Mesendoderm (in vitro differentiated cells): ENCODE measurements around the gene E4F1.
A peak's percentile ranks its signal among the peaks of the same experiment; 100 is the strongest.
"Not testable (repeated sequence)": the region's sequence is repeated elsewhere in the genome, so short reads cannot be mapped to it uniquely, and the experiment has no call there.

ENCODE experiments used
- DNase-seq: peaks from one replicate; pipeline ENCODE4 v3.0.0; 2013
- H2AK5ac ChIP-seq: 2 replicates; pipeline ENCODE4 v1.6.1; 2013; ENCODE audit warnings: low read length, inconsistent platforms
- H2BK120ac ChIP-seq: 2 replicates; pipeline ENCODE4 v1.6.1; 2013; ENCODE audit warnings: low read depth, mild to moderate bottlenecking, low read length, moderate library complexity, mixed read lengths
- H2BK15ac ChIP-seq: replicated peaks from 2 replicates; pipeline ENCODE4 v1.6.1; 2013; ENCODE audit warnings: low read depth, mild to moderate bottlenecking, moderate library complexity
- H2BK5ac ChIP-seq: 2 replicates; pipeline ENCODE4 v1.6.1; 2013; ENCODE audit warnings: low read length, inconsistent platforms
- H3K18ac ChIP-seq: 2 replicates; pipeline ENCODE4 v1.6.1; 2013; ENCODE audit warnings: mild to moderate bottlenecking, low read length, mixed read lengths
- H3K23ac ChIP-seq: one replicate; pipeline ENCODE4 v1.6.1; 2013; ENCODE audit warnings: low read length
- H3K27ac ChIP-seq: 2 replicates; pipeline ENCODE4 v1.5.1; 2013; ENCODE audit warnings: low read depth, mild to moderate bottlenecking, inconsistent platforms, low read length, moderate library complexity
- H3K27me3 ChIP-seq: 2 replicates; pipeline ENCODE4 v1.6.1; 2013; ENCODE audit warnings: low read length, control low read depth, mild to moderate bottlenecking, inconsistent platforms; ENCODE audit not compliant: insufficient read depth, poor library complexity
- H3K36me3 ChIP-seq: 2 replicates; pipeline ENCODE4 v1.6.1; 2013; ENCODE audit warnings: low read length, inconsistent platforms; ENCODE audit not compliant: control insufficient read depth, insufficient read depth
- H3K4ac ChIP-seq: one replicate; pipeline ENCODE4 v1.6.1; 2013; ENCODE audit warnings: low read depth, mild to moderate bottlenecking, low read length, moderate library complexity
- H3K4me1 ChIP-seq: 2 replicates; pipeline ENCODE4 v1.6.1; 2013; ENCODE audit warnings: low read depth, low read length, inconsistent platforms; ENCODE audit not compliant: control insufficient read depth
- H3K4me2 ChIP-seq: 2 replicates; pipeline ENCODE4 v1.6.1; 2013; ENCODE audit warnings: low read length
- H3K4me3 ChIP-seq: 2 replicates; pipeline ENCODE4 v1.5.1; 2013; ENCODE audit warnings: mild to moderate bottlenecking, low read length
- H3K56ac ChIP-seq: one replicate; pipeline ENCODE4 v1.6.1; 2013; ENCODE audit warnings: low read length
- H3K79me1 ChIP-seq: 2 replicates; pipeline ENCODE4 v1.6.1; 2013; ENCODE audit warnings: low read length, inconsistent platforms
- H3K79me2 ChIP-seq: 2 replicates; pipeline ENCODE4 v1.6.1; 2013; ENCODE audit warnings: mild to moderate bottlenecking, low read length; ENCODE audit not compliant: control insufficient read depth, insufficient read depth
- H3K9ac ChIP-seq: 2 replicates; pipeline ENCODE4 v1.6.1; 2013; ENCODE audit warnings: low read length, inconsistent platforms
- H4K5ac ChIP-seq: one replicate; pipeline ENCODE4 v1.6.1; 2013; ENCODE audit warnings: low read length
- H4K8ac ChIP-seq: one replicate; pipeline ENCODE4 v1.6.1; 2013; ENCODE audit warnings: low read depth, mild to moderate bottlenecking, control low read depth, low read length, moderate library complexity
- WGBS: extraction: QIAGEN DNeasy Blood & Tissue Kit; methylation state at CpG from one replicate; pipeline ENCODE4 v1.1.7; 2013; ENCODE audit warnings: low lambda C conversion rate, missing lambda C conversion rate; ENCODE audit not compliant: insufficient coverage; ENCODE audit errors: extremely low coverage; 5-methylcytosine and 5-hydroxymethylcytosine counted together

Gene E4F1

GRCh38 chr16:2258530-2258929, 35.1 kb downstream of the E4F1 start:
- not testable (repeated sequence) for H3K4ac ChIP-seq, H3K56ac ChIP-seq, H2BK15ac ChIP-seq, H3K4me2 ChIP-seq, DNase-seq, H3K18ac ChIP-seq, H3K27me3 ChIP-seq, H2BK120ac ChIP-seq, H3K9ac ChIP-seq, H3K23ac ChIP-seq, H3K27ac ChIP-seq, H3K4me1 ChIP-seq, H4K8ac ChIP-seq, H2BK5ac ChIP-seq, H3K4me3 ChIP-seq, H4K5ac ChIP-seq, H2AK5ac ChIP-seq
- H3K36me3 ChIP-seq, result peaks cover 28% of the 10 kb centered on the region
- peaks cover 22% of the 10 kb centered on the region for H3K79me1 ChIP-seq
- H3K79me2 ChIP-seq, result peaks cover 22% of the 10 kb centered on the region
- WGBS, result no CpG with 5 or more reads among the region's 7 CpGs

GRCh38 chr16:2260250-2260649, 36.9 kb downstream of the E4F1 start:
- no CpG with 5 or more reads among the region's 8 CpGs for WGBS
- no peaks in the 10 kb centered on the region for H3K4me1 ChIP-seq

GRCh38 chr16:2263026-2263425, 39.6 kb downstream of the E4F1 start:
- H2AK5ac ChIP-seq, H3K23ac ChIP-seq, H4K5ac ChIP-seq, H2BK5ac ChIP-seq, H3K18ac ChIP-seq, H3K56ac ChIP-seq, H3K9ac ChIP-seq, DNase-seq, H4K8ac ChIP-seq, H2BK120ac ChIP-seq, H3K4me3 ChIP-seq, H3K4me1 ChIP-seq, H3K27ac ChIP-seq, H2BK15ac ChIP-seq, H3K27me3 ChIP-seq, H3K4me2 ChIP-seq, H3K4ac ChIP-seq: not testable (repeated sequence)
- H3K36me3 ChIP-seq, result peaks cover 20% of the 10 kb centered on the region
- no CpG with 5 or more reads among the region's 14 CpGs for WGBS
- H3K79me2 ChIP-seq, result peaks cover 61% of the 10 kb centered on the region
- peaks cover 14% of the 10 kb centered on the region for H3K79me1 ChIP-seq

More at GRCh38 chr16:2260250-2260649, 36.9 kb downstream of the E4F1 start:
- no peaks in the 10 kb centered on the region for H3K27me3 ChIP-seq
- H3K23ac ChIP-seq, result no peak overlapping the region
- no peak overlapping the region for H3K18ac ChIP-seq
- H3K27ac ChIP-seq, result no peak overlapping the region
- H4K5ac ChIP-seq, result no peak overlapping the region
- no peak overlapping the region for H3K4me2 ChIP-seq
- H3K9ac ChIP-seq, result no peak overlapping the region
- no peak overlapping the region for H3K56ac ChIP-seq
- peaks cover 40% of the 10 kb centered on the region for H3K79me2 ChIP-seq
- peaks cover 34% of the 10 kb centered on the region for H3K36me3 ChIP-seq
- no peak overlapping the region for H2AK5ac ChIP-seq
- no peak overlapping the region for H2BK5ac ChIP-seq
- H2BK15ac ChIP-seq, result no peak overlapping the region
- H3K4me3 ChIP-seq, result no peak overlapping the region
- H3K4ac ChIP-seq, result no peak overlapping the region
- peaks cover 22% of the 10 kb centered on the region for H3K79me1 ChIP-seq
- H4K8ac ChIP-seq, result no peak overlapping the region
- no peak for DNase-seq
- H2BK120ac ChIP-seq, result no peak overlapping the region

- not testable (repeated sequence) for H2BK15ac ChIP-seq, H3K27me3 ChIP-seq, H4K8ac ChIP-seq, H2BK120ac ChIP-seq, H3K4me1 ChIP-seq, H3K27ac ChIP-seq, H2BK5ac ChIP-seq, H3K23ac ChIP-seq, H3K18ac ChIP-seq, H2AK5ac ChIP-seq, H3K4ac ChIP-seq, H4K5ac ChIP-seq
- peaks cover 11% of the 10 kb centered on the region for H3K79me1 ChIP-seq
- H3K9ac ChIP-seq, result peak overlapping the region; percentile 91
- peak; percentile 28 for DNase-seq
- H3K4me3 ChIP-seq, result peak overlapping the region; percentile 81
- peak overlapping the region; percentile 83 for H3K56ac ChIP-seq
- peaks cover 15% of the 10 kb centered on the region for H3K36me3 ChIP-seq
- peaks cover 58% of the 10 kb centered on the region for H3K79me2 ChIP-seq
- WGBS, result no CpG with 5 or more reads among the region's 12 CpGs
- peak overlapping the region; percentile 68 for H3K4me2 ChIP-seq
Measured at GRCh38 chr16:2266887-2267286, 43.5 kb downstream of the E4F1 start.

DNA sequence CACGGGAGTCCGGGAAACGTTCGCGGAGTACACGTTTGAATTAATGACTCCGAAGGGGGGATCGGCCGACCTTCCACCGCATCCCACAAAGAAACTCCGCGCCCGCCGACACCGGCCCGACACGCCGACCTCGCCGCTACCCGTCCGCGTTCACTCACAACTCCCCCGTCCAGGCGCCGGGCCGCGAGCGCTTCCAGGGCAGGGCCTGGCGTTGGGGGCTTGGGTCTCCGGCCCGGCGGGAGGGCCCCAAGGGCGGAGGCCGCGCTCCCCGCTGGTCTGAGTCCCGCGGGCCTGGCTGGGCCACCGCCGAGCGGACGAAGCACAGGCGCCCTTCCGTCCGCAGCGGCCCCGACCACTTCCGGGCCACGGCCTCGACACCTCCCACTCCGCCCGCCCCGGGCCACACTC, 44.1 kb downstream of the E4F1 start:
- not testable (repeated sequence) for H3K36me3 ChIP-seq, H3K23ac ChIP-seq, H3K4me1 ChIP-seq, H2BK15ac ChIP-seq, H2BK120ac ChIP-seq, H3K4me2 ChIP-seq, DNase-seq, H3K79me1 ChIP-seq, H4K5ac ChIP-seq, H2BK5ac ChIP-seq, H3K27me3 ChIP-seq, H3K18ac ChIP-seq, H2AK5ac ChIP-seq
- peaks cover 52% of the 10 kb centered on the region for H3K79me2 ChIP-seq
- H3K4ac ChIP-seq, result peak overlapping the region; percentile 56
- H3K56ac ChIP-seq, result peak overlapping the region; percentile 83
- H4K8ac ChIP-seq, result peak overlapping the region; percentile 78
- no CpG with 5 or more reads among the region's 54 CpGs for WGBS
- peak overlapping the region; percentile 96 for H3K27ac ChIP-seq
- peak overlapping the region; percentile 91 for H3K9ac ChIP-seq
- peak overlapping the region; percentile 81 for H3K4me3 ChIP-seq
